ENCODE data around the gene ADORA2A.

Gene ADORA2A

GRCh38 chr22:24400034-24400725 is 27.2 kb upstream of the ADORA2A start:
- TF ChIP-seq TCF12 (IDR thresholded peaks at IDR 0.05; ENCODE audit: low read depth) (no peak), EP300 (IDR thresholded peaks at IDR 0.05; ENCODE audit: borderline replicate concordance) (no peak), MAX (IDR thresholded peaks at IDR 0.05) (no peak), NFIC (IDR thresholded peaks at IDR 0.05) (no peak), EGR1 (IDR thresholded peaks at IDR 0.05) (no peak), YY1 (IDR thresholded peaks at IDR 0.05; ENCODE audit: low read depth) (no peak), RAD21 (IDR thresholded peaks at IDR 0.05; ENCODE audit: low read depth) (no peak)

- TF ChIP-seq NFIC (IDR thresholded peaks at IDR 0.05) = no peak
- no peak for TF ChIP-seq REST (IDR thresholded peaks at IDR 0.05; ENCODE audit: low read depth)
- TF ChIP-seq EP300 (IDR thresholded peaks at IDR 0.05; ENCODE audit: borderline replicate concordance) = no peak
- no peak for TF ChIP-seq FOXM1 (IDR thresholded peaks at IDR 0.05; ENCODE audit: borderline replicate concordance, low read depth)
- TF ChIP-seq TCF12 (IDR thresholded peaks at IDR 0.05; ENCODE audit: low read depth) = no peak
- TF ChIP-seq CEBPB (IDR thresholded peaks at IDR 0.05) = no peak
- no peak for TF ChIP-seq TEAD4 (IDR thresholded peaks at IDR 0.05)
- no peak for TF ChIP-seq RAD21 (IDR thresholded peaks at IDR 0.05; ENCODE audit: low read depth)
- TF ChIP-seq ZBTB7A (IDR thresholded peaks at IDR 0.05; ENCODE audit: low read depth) = no peak
- TF ChIP-seq TAF1 (IDR thresholded peaks at IDR 0.05; ENCODE audit: low read depth) = no peak
- no peak for TF ChIP-seq EGR1 (IDR thresholded peaks at IDR 0.05)
- no peak for TF ChIP-seq CREB1 (IDR thresholded peaks at IDR 0.05; ENCODE audit: low read depth)
- no peak for TF ChIP-seq YY1 (IDR thresholded peaks at IDR 0.05; ENCODE audit: low read depth)
- TF ChIP-seq MAX (IDR thresholded peaks at IDR 0.05) = no peak
- TF ChIP-seq USF1 (IDR thresholded peaks at IDR 0.05) = no peak
These were observed 26.4 kb upstream of the ADORA2A start for GRCh38 chr22:24400726-24401596.

GRCh38 chr22:24401931-24402367 is 25.4 kb upstream of the ADORA2A start:
- TF ChIP-seq MAX (IDR thresholded peaks at IDR 0.05) (no peak), FOXM1 (IDR thresholded peaks at IDR 0.05; ENCODE audit: borderline replicate concordance, low read depth) (no peak), ZBTB7A (IDR thresholded peaks at IDR 0.05; ENCODE audit: low read depth) (no peak), YY1 (IDR thresholded peaks at IDR 0.05; ENCODE audit: low read depth) (no peak), CEBPB (IDR thresholded peaks at IDR 0.05) (no peak), NFIC (IDR thresholded peaks at IDR 0.05) (no peak), REST (IDR thresholded peaks at IDR 0.05; ENCODE audit: low read depth) (no peak), TAF1 (IDR thresholded peaks at IDR 0.05; ENCODE audit: low read depth) (no peak), EP300 (IDR thresholded peaks at IDR 0.05; ENCODE audit: borderline replicate concordance) (no peak), TCF12 (IDR thresholded peaks at IDR 0.05; ENCODE audit: low read depth) (no peak), TEAD4 (IDR thresholded peaks at IDR 0.05) (no peak)

- TF ChIP-seq REST (IDR thresholded peaks at IDR 0.05; ENCODE audit: low read depth) (no peak), FOXM1 (IDR thresholded peaks at IDR 0.05; ENCODE audit: borderline replicate concordance, low read depth) (no peak), NFIC (IDR thresholded peaks at IDR 0.05) (peak; percentile 79), ZBTB7A (IDR thresholded peaks at IDR 0.05; ENCODE audit: low read depth) (no peak), TEAD4 (IDR thresholded peaks at IDR 0.05) (peak; percentile 72), TCF12 (IDR thresholded peaks at IDR 0.05; ENCODE audit: low read depth) (no peak), CEBPB (IDR thresholded peaks at IDR 0.05) (no peak), TAF1 (IDR thresholded peaks at IDR 0.05; ENCODE audit: low read depth) (no peak), YY1 (IDR thresholded peaks at IDR 0.05; ENCODE audit: low read depth) (no peak), MAX (IDR thresholded peaks at IDR 0.05) (no peak), CREB1 (IDR thresholded peaks at IDR 0.05; ENCODE audit: low read depth) (no peak), EGR1 (IDR thresholded peaks at IDR 0.05) (no peak), RAD21 (IDR thresholded peaks at IDR 0.05; ENCODE audit: low read depth) (no peak), USF1 (IDR thresholded peaks at IDR 0.05) (no peak), EP300 (IDR thresholded peaks at IDR 0.05; ENCODE audit: borderline replicate concordance) (peak; percentile 35; the same call in 1 of the 2 replicates)
These were observed 24.8 kb upstream of the ADORA2A start for GRCh38 chr22:24402460-24403192.
